Stimulated activated CD8-positive, alpha-beta memory T cell treated with anti-CD3 and anti-CD28 coated beads, Interleukin-15, amount 100 ng/mL, for 24 hours (primary cell): ENCODE measurements around the gene ROBO4.

ENCODE experiments used
- DNase-seq: peaks from one replicate; pipeline ENCODE4 v3.0.0-alpha.2; 2020; ENCODE audit warnings: low read depth

The ROBO4 gene

GRCh38 chr11:124889191-124890091 lies 8.2 kb downstream of the ROBO4 start:
- DNase-seq, result no peak

GRCh38 chr11:124887667-124888013 lies 10.0 kb downstream of the ROBO4 start:
- DNase-seq, result no peak

GRCh38 chr11:124886978-124887666 lies 10.5 kb downstream of the ROBO4 start:
- no peak for DNase-seq

GRCh38 chr11:124886476-124886875 lies 11.2 kb downstream of the ROBO4 start:
- DNase-seq, result no peak

- no peak for DNase-seq
Measured at GRCh38 chr11:124884869-124885479, 12.7 kb downstream of the ROBO4 start.

- no peak for DNase-seq
Measured at GRCh38 chr11:124884340-124884739, 13.3 kb downstream of the ROBO4 start.

GRCh38 chr11:124882339-124883071 lies 15.2 kb downstream of the ROBO4 start:
- DNase-seq, result no peak

GRCh38 chr11:124880958-124881357 lies 16.7 kb downstream of the ROBO4 start:
- DNase-seq, result no peak

GRCh38 chr11:124880290-124880611 lies 17.4 kb downstream of the ROBO4 start:
- DNase-seq, result no peak

GRCh38 chr11:124879493-124880289 lies 18.0 kb downstream of the ROBO4 start:
- DNase-seq, result no peak

- DNase-seq, result no peak
Measured at GRCh38 chr11:124878759-124879492, 18.7 kb downstream of the ROBO4 start.

GRCh38 chr11:124877910-124878758 lies 19.5 kb downstream of the ROBO4 start:
- no peak for DNase-seq

GRCh38 chr11:124877631-124877909 lies 20.1 kb downstream of the ROBO4 start:
- DNase-seq, result no peak

- no peak for DNase-seq
Measured at GRCh38 chr11:124876818-124877630, 20.6 kb downstream of the ROBO4 start.

- DNase-seq, result peak; percentile 46
Measured at GRCh38 chr11:124875943-124876817, 21.5 kb downstream of the ROBO4 start.

GRCh38 chr11:124875401-124875800 lies 22.3 kb downstream of the ROBO4 start:
- DNase-seq, result no peak

GRCh38 chr11:124874571-124875255 lies 23.0 kb downstream of the ROBO4 start:
- no peak for DNase-seq

- DNase-seq, result no peak
Measured at GRCh38 chr11:124873951-124874350, 23.7 kb downstream of the ROBO4 start.
